ENCODE results near the gene MSI2. TPM values are rescaled to one million over a fixed set of nuclear protein-coding genes. Genes with fewer than 3 reads are reported as not detected.

The MSI2 gene
- total RNA-seq, 2 experiments from 2014 or later: 131 to 164 TPM

GRCh38 chr17:57587193-57587969 lies 331.1 kb downstream of the MSI2 start:
- ChIA-PET POLR2A (interaction anchor here (0.7 kb wide), 1 partner anchor 427 kb away, joined by 4 read pairs; no protein-coding TSS in a partner anchor), CTCF (ENCODE audit: unreplicated experiment) (no interaction called here)
- no peak overlapping the region for H2AFZ ChIP-seq (ENCODE audit: low read length)
- no peak overlapping the region for H3K27ac ChIP-seq (ENCODE audit: low read depth, low read length, poor library complexity, severe bottlenecking)
- no TSS peak for BruUV-seq (replicated peaks)
- no peaks in the 10 kb centered on the region for H3K9me3 ChIP-seq (ENCODE audit: low read length)
- H3K79me2 ChIP-seq (ENCODE audit: insufficient read depth, low read depth, low read length): no peaks in the 10 kb centered on the region
- DNase-seq (ENCODE audit: low spot score): no peak
- H3K4me3 ChIP-seq (ENCODE audit: low read depth, low read length, poor library complexity, severe bottlenecking): no peak overlapping the region
- no peak for TF ChIP-seq EZH2phosphoT487 (IDR thresholded peaks at IDR 0.05; ENCODE audit: borderline replicate concordance, low read depth, low read length)
- no peak for TF ChIP-seq CTCF (conservative IDR thresholded peaks at IDR 0.05; ENCODE audit: low read length)
- H4K20me1 ChIP-seq (ENCODE audit: insufficient read depth, low read length): no peaks in the 10 kb centered on the region
- H3K36me3 ChIP-seq (ENCODE audit: insufficient read depth, low read length): no peaks in the 10 kb centered on the region
- H3K9me2 ChIP-seq (ENCODE audit: insufficient read depth, low read length): no peaks in the 10 kb centered on the region
- intact Hi-C loops (cut with micrococcal nuclease; ENCODE audit: unreplicated experiment): no loop called here
- H3K4me1 ChIP-seq (ENCODE audit: insufficient read depth, low read length, poor library complexity, severe bottlenecking): peaks cover 11% of the 10 kb centered on the region
- no peak overlapping the region for H3K4me2 ChIP-seq (ENCODE audit: low read length)

GRCh38 chr17:57588086-57588485 lies 331.8 kb downstream of the MSI2 start:
- Histone ChIP-seq H3K9me2 (ENCODE audit: insufficient read depth, low read length) (no peaks in the 10 kb centered on the region), H3K36me3 (ENCODE audit: insufficient read depth, low read length) (no peaks in the 10 kb centered on the region), H2AFZ (ENCODE audit: low read length) (no peak overlapping the region), H3K79me2 (ENCODE audit: insufficient read depth, low read depth, low read length) (no peaks in the 10 kb centered on the region), H3K27ac (ENCODE audit: low read depth, low read length, poor library complexity, severe bottlenecking) (no peak overlapping the region), H3K9me3 (ENCODE audit: low read length) (no peaks in the 10 kb centered on the region), H3K4me3 (ENCODE audit: low read depth, low read length, poor library complexity, severe bottlenecking) (no peak overlapping the region), H4K20me1 (ENCODE audit: insufficient read depth, low read length) (no peaks in the 10 kb centered on the region), H3K4me1 (ENCODE audit: insufficient read depth, low read length, poor library complexity, severe bottlenecking) (peaks cover 11% of the 10 kb centered on the region), H3K4me2 (ENCODE audit: low read length) (no peak overlapping the region)
- DNase-seq (ENCODE audit: low spot score): no peak
- ChIA-PET POLR2A (no interaction called here), CTCF (ENCODE audit: unreplicated experiment) (no interaction called here)
- BruUV-seq (replicated peaks): no TSS peak
- intact Hi-C loops (cut with micrococcal nuclease; ENCODE audit: unreplicated experiment): no loop called here
- TF ChIP-seq CTCF (conservative IDR thresholded peaks at IDR 0.05; ENCODE audit: low read length): no peak
- TF ChIP-seq EZH2phosphoT487 (IDR thresholded peaks at IDR 0.05; ENCODE audit: borderline replicate concordance, low read depth, low read length): no peak
